ENCODE data around the gene CDH23.

DNA sequence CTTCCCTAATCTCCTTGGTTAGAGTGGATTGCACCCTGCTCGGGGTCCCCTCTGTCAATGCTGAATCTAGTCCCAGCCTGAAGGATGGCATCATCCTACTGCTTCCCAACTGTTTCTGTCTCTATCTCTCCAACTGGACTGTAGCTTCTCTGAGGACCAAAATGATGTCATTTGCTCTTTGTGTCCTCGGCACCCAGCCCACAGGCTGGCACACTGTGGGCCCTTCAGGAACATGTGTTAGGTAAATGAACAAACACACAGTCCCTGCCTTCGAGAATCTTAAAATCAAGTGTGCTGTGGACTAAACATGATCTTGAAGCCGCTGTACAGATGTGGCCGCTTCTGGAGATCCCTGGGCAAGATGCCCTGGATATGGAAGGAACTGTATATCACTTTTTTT is 5.0 kb upstream of the CDH23 start:
- TF ChIP-seq CTCF (IDR thresholded peaks at IDR 0.05), result no peak
- no peak for TF ChIP-seq POLR2AphosphoS5 (IDR thresholded peaks at IDR 0.05)
- TF ChIP-seq POLR2A (IDR thresholded peaks at IDR 0.05), result no peak

All from suprapubic skin (tissue), 4 donors.